HL-60/S4 treated with phorbol 12-myristate 13-acetate at 8.2 ng/mL for 4 days and 3 days (cell line): ENCODE measurements around the gene NEXMIF.
"Not testable (repeated sequence)": the region's sequence is repeated elsewhere in the genome, so short reads cannot be mapped to it uniquely, and the experiment has no call there.

ENCODE experiments used
- in situ Hi-C: fragments of 300-500 bp; cut with MboI; formaldehyde crosslinking; loops from 2 replicates; pipeline ENCODE4 v1.15.0; 2022; ENCODE audit warnings: low sequenced_read_pairs

The NEXMIF gene

DNA sequence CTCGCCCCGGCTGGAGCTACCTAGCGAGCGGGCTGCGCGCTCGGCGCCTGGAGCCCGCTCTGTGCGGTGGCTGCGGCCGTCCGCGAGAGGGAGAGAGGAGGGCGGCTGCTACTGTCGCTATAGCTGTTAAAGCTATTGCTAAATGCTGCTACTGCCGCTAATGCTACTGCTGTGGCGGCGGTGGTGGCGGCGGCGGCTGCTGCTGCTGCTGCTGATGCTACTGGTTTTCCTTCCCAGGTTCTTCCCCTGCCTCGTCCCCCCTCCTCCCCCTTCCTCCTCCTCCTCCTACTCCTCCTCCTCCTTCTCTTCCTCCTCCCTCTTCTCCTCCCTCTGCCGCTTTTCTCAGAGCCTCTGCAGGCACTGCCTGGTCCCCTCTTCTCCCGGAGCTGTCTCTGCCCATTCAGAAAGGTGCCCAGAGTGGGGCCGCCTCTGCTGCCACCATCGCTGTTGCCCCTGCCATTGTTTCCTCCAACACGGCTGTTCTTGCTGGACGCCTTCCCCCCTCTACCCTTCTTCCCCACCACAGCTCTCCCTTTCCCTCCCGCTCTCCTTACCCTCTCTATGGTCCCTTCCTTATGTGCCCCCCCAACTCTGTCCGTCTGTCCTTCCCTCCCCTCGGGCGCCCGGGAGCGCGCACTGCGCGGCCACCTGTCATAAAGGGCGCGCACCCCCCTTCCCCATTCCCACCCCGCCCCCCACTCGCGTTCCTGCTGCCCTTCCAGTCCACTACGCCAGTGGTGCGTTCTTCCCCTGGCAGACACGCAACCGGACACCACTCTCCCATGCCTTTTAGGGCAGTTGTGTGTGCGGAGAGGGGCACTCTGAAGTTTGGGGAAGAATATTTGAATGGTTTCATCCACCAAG, at the start of gene NEXMIF:
NEXMIF (minus strand) TSS at position 228 of the 864 bp plus-strand sequence.
- in situ Hi-C loops, result no loop called here

DNA sequence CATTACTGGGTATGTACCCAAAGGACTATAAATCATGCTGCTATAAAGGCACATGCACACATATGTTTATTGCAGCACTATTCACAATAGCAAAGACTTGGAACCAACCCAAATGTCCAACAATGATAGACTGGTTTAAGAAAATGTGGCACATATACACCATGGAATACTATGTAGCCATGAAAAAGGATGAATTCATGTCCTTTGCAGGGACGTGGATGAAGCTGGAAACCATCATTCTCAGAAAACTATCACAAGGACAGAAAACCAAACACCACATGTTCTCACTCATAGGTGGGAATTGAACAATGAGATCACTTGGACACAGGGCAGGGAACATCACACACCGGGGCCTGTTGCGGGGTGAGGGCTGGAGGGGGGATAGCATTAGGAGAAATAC, 36.7 kb upstream of the NEXMIF start:
- in situ Hi-C loops, result not testable (repeated sequence)

- in situ Hi-C loops, result no loop called here
Measured at GRCh38 chrX:74949717-74950116, 24.5 kb upstream of the NEXMIF start.

- in situ Hi-C loops, result no loop called here
Measured at GRCh38 chrX:74940414-74940813, 15.2 kb upstream of the NEXMIF start.

- in situ Hi-C loops, result no loop called here
Measured at GRCh38 chrX:74931214-74931613, 6.0 kb upstream of the NEXMIF start.

GRCh38 chrX:74924449-74925224, 615 bp downstream of the NEXMIF start:
- in situ Hi-C loops, result no loop called here

- in situ Hi-C loops, result no loop called here
Measured at GRCh38 chrX:74923942-74924448, 1.3 kb downstream of the NEXMIF start.

GRCh38 chrX:74922922-74923543, 2.2 kb downstream of the NEXMIF start:
- in situ Hi-C loops, result no loop called here

DNA sequence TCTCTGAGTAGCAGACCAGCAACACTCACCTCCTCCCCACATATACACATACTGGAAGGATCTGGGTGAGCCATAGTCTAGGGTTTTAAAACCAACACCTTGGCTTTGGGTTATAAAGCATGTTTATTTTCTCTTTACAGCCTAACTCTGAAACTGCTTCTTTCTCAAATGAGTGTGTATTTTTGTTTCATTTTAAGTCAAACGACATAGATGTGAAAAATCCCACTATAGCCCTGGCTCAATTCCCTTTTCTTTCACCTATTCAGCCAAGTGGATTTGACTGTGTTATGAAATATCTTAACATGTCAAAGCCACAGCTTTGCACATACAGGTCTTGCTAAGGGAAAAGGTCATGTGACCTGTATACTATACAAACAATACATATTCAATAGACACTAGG, 13.8 kb downstream of the NEXMIF start:
- in situ Hi-C loops, result no loop called here

DNA sequence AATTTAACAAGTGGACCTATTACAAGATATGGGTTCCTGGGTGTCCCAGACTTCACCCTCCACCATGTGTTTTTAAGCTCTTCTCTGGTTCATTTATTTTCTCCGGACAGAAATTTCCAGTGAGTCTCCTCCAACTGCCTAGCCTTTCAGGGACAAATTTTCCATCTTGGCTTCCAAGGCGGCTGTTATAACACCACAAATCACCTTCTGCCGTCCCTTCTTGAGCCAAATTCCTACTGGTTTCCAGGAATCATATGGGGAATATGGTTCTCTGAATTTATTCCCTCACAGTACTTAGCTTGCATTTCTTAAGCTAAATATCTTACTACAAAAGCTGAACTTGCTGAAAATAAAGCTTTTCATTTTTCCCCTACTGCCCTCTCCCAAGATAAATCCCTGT, 18.8 kb downstream of the NEXMIF start:
- in situ Hi-C loops, result no loop called here

- in situ Hi-C loops, result no loop called here
Measured at GRCh38 chrX:74902806-74903205, 22.4 kb downstream of the NEXMIF start.

- in situ Hi-C loops, result no loop called here
Measured at GRCh38 chrX:74892561-74892960, 32.7 kb downstream of the NEXMIF start.

GRCh38 chrX:74890676-74891430, 34.4 kb downstream of the NEXMIF start:
- in situ Hi-C loops, result no loop called here

DNA sequence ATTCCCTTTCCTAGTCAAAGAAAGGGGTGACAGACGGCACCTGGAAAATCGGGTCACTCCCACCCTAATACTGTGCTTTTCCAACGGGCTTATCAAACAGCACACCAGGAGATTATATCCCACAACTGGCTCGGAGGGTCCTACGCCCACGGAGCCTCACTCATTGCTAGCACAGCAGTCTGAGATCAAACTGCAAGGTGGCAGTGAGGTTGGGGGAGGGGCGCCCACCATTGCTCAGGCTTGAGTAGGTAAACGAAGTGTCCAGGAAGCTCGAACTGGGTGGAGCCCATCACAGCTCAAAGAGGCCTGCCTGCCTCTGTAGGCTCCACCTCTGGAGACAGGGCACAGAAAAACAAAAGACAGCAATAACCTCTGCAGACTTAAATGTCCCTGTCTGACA, 42.9 kb downstream of the NEXMIF start:
- in situ Hi-C loops, result not testable (repeated sequence)

GRCh38 chrX:74865725-74866124, 59.5 kb downstream of the NEXMIF start:
- in situ Hi-C loops, result no loop called here

GRCh38 chrX:74853255-74853654, 72.0 kb downstream of the NEXMIF start:
- in situ Hi-C loops, result no loop called here

DNA sequence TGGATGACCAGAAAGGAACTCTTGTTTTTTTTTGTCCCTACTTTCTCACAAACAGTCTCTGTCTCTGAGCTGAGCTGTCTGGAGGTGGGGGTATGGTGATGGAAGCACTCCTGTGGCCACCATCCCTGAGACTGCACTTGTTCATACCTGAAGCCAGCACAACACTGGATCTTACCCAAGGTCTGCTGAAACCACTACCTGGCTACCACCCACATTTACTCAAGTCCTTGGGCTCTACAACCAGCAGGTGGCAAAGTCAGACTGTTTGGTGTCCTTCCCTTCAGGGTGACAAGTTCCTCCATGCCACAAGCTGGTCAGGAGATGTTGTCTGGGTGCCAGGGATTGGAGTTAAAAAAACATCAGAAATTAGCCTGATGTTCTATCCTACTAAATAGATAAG, 89.7 kb downstream of the NEXMIF start:
- in situ Hi-C loops, result no loop called here

DNA sequence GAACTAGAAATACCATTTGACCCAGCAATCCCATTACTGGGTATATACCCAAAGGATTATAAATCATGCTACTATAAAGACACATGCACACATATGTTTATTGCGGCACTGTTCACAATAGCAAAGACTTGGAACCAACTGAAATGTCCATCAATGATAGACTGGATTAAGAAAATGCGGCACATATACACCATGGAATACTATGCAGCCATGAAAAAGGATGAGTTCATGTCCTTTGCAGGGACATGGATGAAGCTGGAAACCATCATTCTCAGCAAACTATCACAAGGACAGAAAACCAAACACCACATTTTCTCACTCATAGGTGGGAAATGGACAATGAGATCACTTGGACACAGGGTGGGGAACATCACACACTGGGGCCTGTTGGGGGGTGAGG, 105.5 kb downstream of the NEXMIF start:
- in situ Hi-C loops, result not testable (repeated sequence)

DNA sequence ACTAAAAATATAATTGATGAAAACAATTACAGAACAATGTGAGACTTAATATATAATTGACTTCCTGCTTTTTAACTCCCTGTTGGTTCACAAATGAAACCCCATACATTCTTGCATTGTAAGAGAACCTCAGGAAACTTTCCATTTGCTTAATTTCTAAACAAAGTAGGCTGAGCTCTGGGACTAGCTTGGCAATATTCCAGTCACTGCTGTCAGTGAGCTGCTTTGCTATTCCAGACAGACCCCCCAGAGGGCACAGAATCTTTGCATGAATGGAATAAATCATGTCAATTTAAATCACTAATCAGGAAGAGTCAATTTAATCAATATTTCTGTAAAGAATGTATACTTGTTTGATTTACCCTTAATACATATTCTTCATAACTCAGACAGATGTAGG, 110.6 kb downstream of the NEXMIF start:
- in situ Hi-C loops, result no loop called here

GRCh38 chrX:74804574-74804973, 120.7 kb downstream of the NEXMIF start:
- in situ Hi-C loops, result no loop called here

DNA sequence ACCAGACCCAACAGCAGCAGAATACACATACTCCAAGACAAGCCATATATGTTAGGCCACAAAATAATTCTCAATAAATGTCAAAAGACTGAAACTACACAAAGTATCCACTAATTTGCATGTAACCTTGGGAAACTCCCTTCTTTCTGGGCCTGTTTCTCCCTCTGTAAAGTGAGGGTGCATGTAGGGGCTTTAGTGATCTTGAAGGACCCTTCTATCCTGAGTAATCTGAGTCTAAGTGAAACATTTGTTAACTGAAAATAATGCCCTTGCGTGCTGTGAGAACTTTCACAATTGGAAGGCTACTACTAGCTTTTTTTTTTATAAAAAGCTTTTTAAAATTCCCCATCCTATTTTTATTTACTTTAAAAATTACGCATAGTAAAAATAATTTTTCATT, 125.2 kb downstream of the NEXMIF start:
- in situ Hi-C loops, result no loop called here
